Prostate gland (tissue), 2 donors: ENCODE measurements around the gene SMLR1. TPM values are rescaled to one million over a fixed set of nuclear protein-coding genes. Genes with fewer than 3 reads are reported as not detected.

Experiments used
- DNase-seq: peaks from one replicate; pipeline ENCODE4 v3.0.0-alpha.2; 2019; ENCODE audit warnings: low spot score
- H3K27ac ChIP-seq, 2 donors: fragments of 200-600 bp; sonication (generic); 2 replicates each; pipeline ENCODE4 v1.5.1; 2017 to 2019
- H3K27me3 ChIP-seq: fragments of 200-600 bp; sonication (generic); replicated peaks from 2 replicates; pipeline ENCODE4 v1.5.1; 2019; ENCODE audit not compliant: insufficient read depth
- H3K36me3 ChIP-seq, 2 donors: fragments of 200-600 bp; sonication (generic); 1 replicate in 1 of 2; 2 replicates in 1 of 2; pipeline versions ENCODE4 v1.5.1 to v1.8.1; 2017 to 2019
- H3K4me1 ChIP-seq: fragments of 200-600 bp; sonication (generic); replicated peaks from 2 replicates; pipeline ENCODE4 v1.5.1; 2019
- H3K4me3 ChIP-seq, 2 donors: fragments of 200-600 bp; sonication (generic); 2 replicates each; pipeline ENCODE4 v1.5.1; 2017 to 2019
- H3K9me3 ChIP-seq: fragments of 200-600 bp; sonication (generic); 2 replicates; pipeline ENCODE4 v1.5.1; 2017
- POLR2A ChIP-seq: fragments of 450-650 bp; IDR thresholded peaks from one replicate; pipeline ENCODE4 v1.6.1; 2016; ENCODE audit warnings: antibody characterized with exemption, mild to moderate bottlenecking
- POLR2AphosphoS5 ChIP-seq: sonication (generic); formaldehyde crosslinking; IDR thresholded peaks from one replicate; pipeline ENCODE4 v1.6.1; 2017; ENCODE audit warnings: antibody characterized with exemption
- WGBS: methylation state at CpG from one replicate; pipeline ENCODE4 v1.1.5; 2018; 5-methylcytosine and 5-hydroxymethylcytosine counted together
- intact Hi-C: fragments of 100-400 bp; cut with DNase I; formaldehyde crosslinking; loops from one replicate; pipeline ENCODE4 v1.14.2; 2022
- total RNA-seq, 2 donors: library from RNA; depleted of rRNA; stranded (reverse); fragments of >200 nt; gene quantifications; one replicate each; pipeline ENCODE4 v1.1.0, GENCODE V29; 2016
- TF ChIP-seq, protein P1 (sequence below), 4 experiments: fragments of 200-600 bp in 2 of 4; fragments of 450-650 bp in 2 of 4; sonication (generic) in 2 of 4; IDR thresholded peaks; 1 replicate in 3 of 4; 2 replicates in 1 of 4; pipeline ENCODE4 v1.5.1; 2016 to 2019; ENCODE audit warnings: antibody characterized with exemption in 4 of 4, mild to moderate bottlenecking in 2 of 4, moderate library complexity in 2 of 4

SMLR1 gene
- total RNA-seq, 2 donors from 2014 or later, result 0.28 TPM; not detected in 1

- TF ChIP-seq POLR2A (no peak), POLR2AphosphoS5 (no peak)
- TF ChIP-seq, protein P1, sequence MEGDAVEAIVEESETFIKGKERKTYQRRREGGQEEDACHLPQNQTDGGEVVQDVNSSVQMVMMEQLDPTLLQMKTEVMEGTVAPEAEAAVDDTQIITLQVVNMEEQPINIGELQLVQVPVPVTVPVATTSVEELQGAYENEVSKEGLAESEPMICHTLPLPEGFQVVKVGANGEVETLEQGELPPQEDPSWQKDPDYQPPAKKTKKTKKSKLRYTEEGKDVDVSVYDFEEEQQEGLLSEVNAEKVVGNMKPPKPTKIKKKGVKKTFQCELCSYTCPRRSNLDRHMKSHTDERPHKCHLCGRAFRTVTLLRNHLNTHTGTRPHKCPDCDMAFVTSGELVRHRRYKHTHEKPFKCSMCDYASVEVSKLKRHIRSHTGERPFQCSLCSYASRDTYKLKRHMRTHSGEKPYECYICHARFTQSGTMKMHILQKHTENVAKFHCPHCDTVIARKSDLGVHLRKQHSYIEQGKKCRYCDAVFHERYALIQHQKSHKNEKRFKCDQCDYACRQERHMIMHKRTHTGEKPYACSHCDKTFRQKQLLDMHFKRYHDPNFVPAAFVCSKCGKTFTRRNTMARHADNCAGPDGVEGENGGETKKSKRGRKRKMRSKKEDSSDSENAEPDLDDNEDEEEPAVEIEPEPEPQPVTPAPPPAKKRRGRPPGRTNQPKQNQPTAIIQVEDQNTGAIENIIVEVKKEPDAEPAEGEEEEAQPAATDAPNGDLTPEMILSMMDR (IDR thresholded peaks at IDR 0.05), result no peak
- intact Hi-C loops, result no loop called here
- H3K36me3 ChIP-seq, result no peaks in the 10 kb centered on the region
- H3K4me3 ChIP-seq, result no peak overlapping the region
- H3K4me1 ChIP-seq, result no peaks in the 10 kb centered on the region
- H3K27ac ChIP-seq, result no peak overlapping the region
- 26% methylated on average over 9 of the region's 9 CpGs for WGBS
- DNase-seq, result no peak
- H3K9me3 ChIP-seq, result no peaks in the 10 kb centered on the region
- H3K27me3 ChIP-seq, result no peaks in the 10 kb centered on the region
Measured at GRCh38 chr6:130810307-130811030, 16.7 kb upstream of the SMLR1 start.

DNA sequence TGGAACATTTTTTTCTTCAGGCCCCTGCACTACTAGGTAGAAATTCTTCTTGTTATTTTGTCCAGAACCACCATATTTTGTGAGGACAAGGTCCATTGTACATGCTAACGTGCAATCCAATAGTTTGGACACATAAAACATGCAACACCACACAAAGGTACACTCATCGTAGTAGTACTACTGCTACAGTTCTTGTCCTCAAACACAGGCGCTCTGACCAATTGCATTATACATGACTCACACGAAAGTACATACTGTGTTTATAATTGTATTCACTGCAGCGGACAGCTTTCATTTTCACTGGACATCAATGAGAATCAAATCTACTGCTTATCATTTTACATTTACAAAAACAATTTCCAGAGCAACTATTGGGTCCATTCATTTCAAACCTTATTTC, 15.3 kb upstream of the SMLR1 start:
- TF ChIP-seq, protein P1 (IDR thresholded peaks at IDR 0.05), result no peak
- H3K4me3 ChIP-seq, result no peak overlapping the region
- intact Hi-C loops, result no loop called here
- H3K27me3 ChIP-seq, result no peaks in the 10 kb centered on the region
- WGBS, result 94% methylated on average over 5 of the region's 5 CpGs
- H3K9me3 ChIP-seq, result no peaks in the 10 kb centered on the region
- no peak overlapping the region for H3K27ac ChIP-seq
- H3K4me1 ChIP-seq, result no peaks in the 10 kb centered on the region
- no peak for DNase-seq
- H3K36me3 ChIP-seq, result no peaks in the 10 kb centered on the region

DNA sequence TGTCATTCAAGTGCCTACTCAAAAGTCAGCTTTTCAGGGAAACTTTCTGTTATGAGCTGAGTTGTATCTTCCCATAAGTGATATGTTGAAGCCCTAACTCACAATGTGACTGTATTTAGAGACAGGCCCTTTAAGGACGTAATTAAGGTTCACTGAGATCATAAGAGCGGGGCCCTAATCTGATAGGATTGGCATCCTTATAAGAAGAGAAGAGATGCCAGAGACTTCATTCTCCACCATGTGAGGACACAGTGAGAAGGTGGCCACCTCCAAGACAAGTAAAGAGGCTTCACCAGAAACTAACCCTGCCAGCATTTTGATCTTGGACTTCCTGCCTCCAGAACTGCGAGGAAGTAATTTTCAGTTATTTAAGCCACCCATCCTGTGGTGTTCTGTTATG, 12.7 kb upstream of the SMLR1 start:
- 94% methylated on average over 3 of the region's 3 CpGs for WGBS
- H3K27me3 ChIP-seq, result no peaks in the 10 kb centered on the region
- no peaks in the 10 kb centered on the region for H3K36me3 ChIP-seq
- H3K27ac ChIP-seq, result no peak overlapping the region
- no peaks in the 10 kb centered on the region for H3K4me1 ChIP-seq
- intact Hi-C loops, result no loop called here
- H3K4me3 ChIP-seq, result no peak overlapping the region
- no peak for DNase-seq
- H3K9me3 ChIP-seq, result no peaks in the 10 kb centered on the region
- TF ChIP-seq, protein P1 (IDR thresholded peaks at IDR 0.05), result no peak
- TF ChIP-seq POLR2A (no peak), POLR2AphosphoS5 (no peak)

DNA sequence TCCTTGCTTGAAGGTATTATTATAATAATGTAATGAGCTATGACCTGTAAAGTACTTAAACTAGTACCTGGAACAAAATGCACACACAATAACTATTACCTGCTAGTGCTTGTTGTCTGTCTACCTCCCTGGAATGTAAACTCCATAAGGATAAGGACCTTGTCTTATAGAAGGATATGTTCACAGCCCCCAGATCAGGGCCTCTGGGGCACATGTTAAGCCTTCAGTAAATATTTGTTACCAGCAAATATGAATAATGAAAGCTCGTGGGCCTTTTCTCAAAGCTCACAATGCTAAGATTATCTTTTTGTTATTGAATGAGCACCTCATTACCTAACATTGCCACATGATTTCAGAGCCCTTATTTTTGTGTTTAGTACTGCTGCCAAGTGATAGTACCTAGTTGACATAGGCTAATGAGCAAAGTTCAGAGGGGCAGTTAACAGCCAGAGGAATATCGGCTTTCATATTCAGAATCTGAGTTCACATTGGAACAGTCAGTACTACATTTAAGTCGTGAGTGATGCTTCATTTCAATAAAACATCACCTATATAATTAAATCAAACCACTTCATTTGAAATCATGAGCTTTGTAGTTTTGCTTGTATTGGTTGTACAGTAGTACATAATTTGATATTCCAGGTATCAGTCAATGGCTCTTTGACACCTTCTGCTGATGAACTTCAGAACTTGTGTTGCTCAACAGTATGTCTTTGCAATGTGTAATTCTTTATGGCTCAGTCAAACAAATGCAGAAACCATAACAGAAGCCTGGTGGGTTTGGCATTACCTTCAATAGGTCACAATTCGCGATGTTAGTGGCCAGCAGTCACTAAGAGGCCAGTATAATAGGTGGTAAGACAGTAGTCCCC, 11.8 kb upstream of the SMLR1 start:
- no peak for TF ChIP-seq POLR2A
- TF ChIP-seq POLR2AphosphoS5, result no peak
- TF ChIP-seq, protein P1 (IDR thresholded peaks at IDR 0.05), result no peak
- Histone ChIP-seq H3K36me3 (no peaks in the 10 kb centered on the region), H3K4me1 (no peaks in the 10 kb centered on the region), H3K4me3 (no peak overlapping the region), H3K27me3 (no peaks in the 10 kb centered on the region), H3K9me3 (no peaks in the 10 kb centered on the region), H3K27ac (no peak overlapping the region)
- WGBS, result 82% methylated on average over 5 of the region's 5 CpGs
- intact Hi-C loops, result no loop called here
- no peak for DNase-seq
